ENCODE data around the gene ISCA1.

The ISCA1 gene

GRCh38 chr9:86285261-86285660 lies 2.9 kb upstream of the ISCA1 start:
- no peak for DNase-seq (ENCODE audit: low read depth)

- DNase-seq (ENCODE audit: low read depth), result peak; percentile 77
Observed at GRCh38 chr9:86282979-86283535, 719 bp upstream of the ISCA1 start.

- no peak for DNase-seq (ENCODE audit: low read depth)
Observed at GRCh38 chr9:86281593-86282076, 703 bp downstream of the ISCA1 start.

GRCh38 chr9:86280580-86280979 lies 1.8 kb downstream of the ISCA1 start:
- DNase-seq (ENCODE audit: low read depth), result no peak

- DNase-seq (ENCODE audit: low read depth), result no peak
Observed at GRCh38 chr9:86279839-86280238, 2.5 kb downstream of the ISCA1 start.

- DNase-seq (ENCODE audit: low read depth), result no peak
Observed at GRCh38 chr9:86277072-86277471, 5.3 kb downstream of the ISCA1 start.

GRCh38 chr9:86275962-86276361 lies 6.4 kb downstream of the ISCA1 start:
- DNase-seq (ENCODE audit: low read depth), result no peak

- DNase-seq (ENCODE audit: low read depth), result no peak
Observed at GRCh38 chr9:86274821-86275643, 7.3 kb downstream of the ISCA1 start.

- DNase-seq (ENCODE audit: low read depth), result no peak
Observed at GRCh38 chr9:86272221-86272620, 10.1 kb downstream of the ISCA1 start.

GRCh38 chr9:86263876-86264275 lies 18.5 kb downstream of the ISCA1 start:
- DNase-seq (ENCODE audit: low read depth), result no peak

- no peak for DNase-seq (ENCODE audit: low read depth)
Observed at GRCh38 chr9:86262492-86262891, 19.8 kb downstream of the ISCA1 start.

GRCh38 chr9:86259557-86259956 lies 22.8 kb downstream of the ISCA1 start, which contains the start of gene C9orf153:
Gene C9orf153 (minus strand): TSS chr9:86259657. CDS start chr9:86229603, 30,054 bp downstream.
- DNase-seq (ENCODE audit: low read depth), result no peak

GRCh38 chr9:86257391-86257790 lies 24.9 kb downstream of the ISCA1 start:
- DNase-seq (ENCODE audit: low read depth), result no peak

GRCh38 chr9:86256653-86257052 lies 25.7 kb downstream of the ISCA1 start:
- DNase-seq (ENCODE audit: low read depth), result no peak

GRCh38 chr9:86253577-86253976 lies 28.8 kb downstream of the ISCA1 start:
- no peak for DNase-seq (ENCODE audit: low read depth)

- no peak for DNase-seq (ENCODE audit: low read depth)
Observed at GRCh38 chr9:86252870-86253269, 29.5 kb downstream of the ISCA1 start.

GRCh38 chr9:86250123-86250522 lies 32.2 kb downstream of the ISCA1 start:
- DNase-seq (ENCODE audit: low read depth), result no peak

- DNase-seq (ENCODE audit: low read depth), result no peak
Observed at GRCh38 chr9:86248746-86249145, 33.6 kb downstream of the ISCA1 start.

GRCh38 chr9:86246752-86247161 lies 35.6 kb downstream of the ISCA1 start:
- no peak for DNase-seq (ENCODE audit: low read depth)

- DNase-seq (ENCODE audit: low read depth), result no peak
Observed at GRCh38 chr9:86242071-86242470, 40.3 kb downstream of the ISCA1 start.

- no peak for DNase-seq (ENCODE audit: low read depth)
Observed at GRCh38 chr9:86241216-86241615, 41.1 kb downstream of the ISCA1 start.

GRCh38 chr9:86238861-86239770 lies 43.2 kb downstream of the ISCA1 start:
- no peak for DNase-seq (ENCODE audit: low read depth)

All from GM04504 (cell line).